Gastroesophageal sphincter (tissue), 3 donors: ENCODE measurements around the gene CST9L.

ENCODE experiments used
- EP300 ChIP-seq: sonication (generic); formaldehyde crosslinking; IDR thresholded peaks from one replicate; pipeline ENCODE4 v1.6.1; 2017; ENCODE audit warnings: antibody characterized with exemption, mild to moderate bottlenecking
- POLR2A ChIP-seq, 2 donors: fragments of 450-650 bp; IDR thresholded peaks; one replicate each; pipeline ENCODE4 v1.6.1; 2017; ENCODE audit warnings: antibody characterized with exemption in 2 of 2, mild to moderate bottlenecking in 2 of 2, moderate library complexity in 1 of 2
- POLR2AphosphoS5 ChIP-seq: sonication (generic); formaldehyde crosslinking; IDR thresholded peaks from one replicate; pipeline ENCODE4 v1.6.1; 2017; ENCODE audit warnings: antibody characterized with exemption
- TF ChIP-seq, protein P1 (sequence below), 4 experiments: fragments of 200-600 bp in 2 of 4; fragments of 450-650 bp in 2 of 4; sonication (generic) in 1 of 4; IDR thresholded peaks; one replicate each; pipeline ENCODE4 v1.5.1; 2017 to 2019; ENCODE audit warnings: antibody characterized with exemption in 4 of 4, mild to moderate bottlenecking in 2 of 4, moderate library complexity in 2 of 4

GRCh38 chr20:23612396-23612795 is 44.1 kb upstream of the CST9L start:
- TF ChIP-seq POLR2A (IDR thresholded peaks at IDR 0.05): no peak
- TF ChIP-seq, protein P1, sequence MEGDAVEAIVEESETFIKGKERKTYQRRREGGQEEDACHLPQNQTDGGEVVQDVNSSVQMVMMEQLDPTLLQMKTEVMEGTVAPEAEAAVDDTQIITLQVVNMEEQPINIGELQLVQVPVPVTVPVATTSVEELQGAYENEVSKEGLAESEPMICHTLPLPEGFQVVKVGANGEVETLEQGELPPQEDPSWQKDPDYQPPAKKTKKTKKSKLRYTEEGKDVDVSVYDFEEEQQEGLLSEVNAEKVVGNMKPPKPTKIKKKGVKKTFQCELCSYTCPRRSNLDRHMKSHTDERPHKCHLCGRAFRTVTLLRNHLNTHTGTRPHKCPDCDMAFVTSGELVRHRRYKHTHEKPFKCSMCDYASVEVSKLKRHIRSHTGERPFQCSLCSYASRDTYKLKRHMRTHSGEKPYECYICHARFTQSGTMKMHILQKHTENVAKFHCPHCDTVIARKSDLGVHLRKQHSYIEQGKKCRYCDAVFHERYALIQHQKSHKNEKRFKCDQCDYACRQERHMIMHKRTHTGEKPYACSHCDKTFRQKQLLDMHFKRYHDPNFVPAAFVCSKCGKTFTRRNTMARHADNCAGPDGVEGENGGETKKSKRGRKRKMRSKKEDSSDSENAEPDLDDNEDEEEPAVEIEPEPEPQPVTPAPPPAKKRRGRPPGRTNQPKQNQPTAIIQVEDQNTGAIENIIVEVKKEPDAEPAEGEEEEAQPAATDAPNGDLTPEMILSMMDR (IDR thresholded peaks at IDR 0.05): no peak
- no peak for TF ChIP-seq EP300
- no peak for TF ChIP-seq POLR2AphosphoS5
